K562 (cell line): ENCODE data around the gene FOXR1. TPM values are rescaled to one million over a fixed set of nuclear protein-coding genes. Genes with fewer than 3 reads are reported as not detected.
A peak's percentile ranks its signal among the peaks of the same experiment; 100 is the strongest.

Source experiments
- ELF1 ChIP-seq: fragments of 200-800 bp; sonication (Bioruptor generic); IDR thresholded peaks from 2 replicates; pipeline ENCODE4 v1.6.1; 2016; ENCODE audit warnings: missing genetic modification characterization, missing compliant biosample characterization
- FOXP1 ChIP-seq: sonication (generic); formaldehyde crosslinking; IDR thresholded peaks from 2 replicates; pipeline ENCODE4 v1.8.0; 2022; ENCODE audit warnings: mild to moderate bottlenecking, missing genetic modification reagents
- GATAD2B ChIP-seq: fragments of 450-650 bp; IDR thresholded peaks from 2 replicates; pipeline ENCODE4 v1.6.1; 2017; ENCODE audit warnings: mild to moderate bottlenecking, borderline replicate concordance
- JUN ChIP-seq, 2 experiments: sonication (generic) in 1 of 2; formaldehyde crosslinking in 1 of 2; IDR thresholded peaks; 2 replicates each; pipeline versions ENCODE4 v1.6.1 to v1.8.0; 2012 to 2022; ENCODE audit warnings: borderline replicate concordance in 2 of 2, mild to moderate bottlenecking in 2 of 2, improper control_type of control experiment in 1 of 2, low read depth in 1 of 2, low read length in 1 of 2, missing genetic modification reagents in 1 of 2
- KDM2B ChIP-seq: fragments of 250-450 bp; sonication (Bioruptor Pico); IDR thresholded peaks from 2 replicates; pipeline ENCODE4 v1.8.0; 2021; ENCODE audit warnings: mild to moderate bottlenecking, moderate library complexity
- L3MBTL2 ChIP-seq: fragments of 450-650 bp; IDR thresholded peaks from 2 replicates; pipeline ENCODE4 v1.6.1; 2016; ENCODE audit warnings: mild to moderate bottlenecking, moderate library complexity
- NFIX ChIP-seq: fragments of 250-450 bp; sonication (Bioruptor Pico); IDR thresholded peaks from 2 replicates; pipeline ENCODE4 v1.4.0; 2020; ENCODE audit warnings: low read depth, mild to moderate bottlenecking, moderate library complexity
- NR1H2 ChIP-seq: sonication (generic); formaldehyde crosslinking; IDR thresholded peaks from 2 replicates; pipeline ENCODE4 v1.4.0; 2020; ENCODE audit warnings: mild to moderate bottlenecking, missing genetic modification reagents
- RBM22 ChIP-seq: fragments of 200-400 bp; formaldehyde crosslinking; IDR thresholded peaks from 2 replicates; pipeline ENCODE4 v1.6.1; 2018; ENCODE audit warnings: low read length, low read depth; ENCODE audit not compliant: poor library complexity, severe bottlenecking
- SMAD4 ChIP-seq: fragments of 250-450 bp; sonication (Bioruptor Pico); conservative IDR thresholded peaks from 2 replicates; pipeline ENCODE4 v1.8.0; 2021; ENCODE audit warnings: inconsistent platforms, mild to moderate bottlenecking, moderate library complexity
- SMARCA4 ChIP-seq: fragments of 450-650 bp; IDR thresholded peaks from 2 replicates; pipeline ENCODE4 v1.6.1; 2016
- SRSF1 ChIP-seq: fragments of 200-400 bp; formaldehyde crosslinking; IDR thresholded peaks from 2 replicates; pipeline ENCODE4 v1.6.1; 2017; ENCODE audit warnings: mild to moderate bottlenecking, low read depth, low read length, moderate library complexity
- SRSF7 ChIP-seq: fragments of 200-400 bp; formaldehyde crosslinking; optimal IDR thresholded peaks from 2 replicates; pipeline ENCODE3; 2017; ENCODE audit warnings: mild to moderate bottlenecking, low read depth, low read length
- ZEB2 ChIP-seq: fragments of 450-650 bp; IDR thresholded peaks from 2 replicates; pipeline ENCODE4 v1.6.1; 2016
- ZKSCAN3 ChIP-seq: fragments of 250-450 bp; sonication (Bioruptor Pico); IDR thresholded peaks from 2 replicates; pipeline ENCODE4 v1.4.0; 2020
- ZKSCAN8 ChIP-seq: fragments of 200-800 bp; sonication (Bioruptor generic); IDR thresholded peaks from 2 replicates; pipeline ENCODE4 v1.6.1; 2016; ENCODE audit warnings: missing genetic modification characterization, missing compliant biosample characterization
- polyA plus RNA-seq, 8 experiments: library from polyadenylated mRNA; depleted of rRNA in 4 of 8; stranded (reverse) in 5 of 8; unstranded in 3 of 8; fragments of >200 nt; fragmentation: Nextera tagmentation in 2 of 8; fragmentation: Illumina TruSeq in 1 of 8; extraction: Ambion mirVana in 2 of 8; extraction: Trizol in 1 of 8; gene quantifications; 2 replicates each; pipeline versions ENCODE4 v1.2.1 to v1.2.3, GENCODE V29; 2011 to 2014; ENCODE audit warnings: inconsistent platforms in 1 of 8, missing spikeins in 1 of 8
- total RNA-seq, 7 experiments: library from RNA; depleted of rRNA in 6 of 7; stranded (reverse); fragments of >200 nt in 6 of 7; fragmentation: Illumina TruSeq in 2 of 7; extraction: Trizol in 2 of 7; gene quantifications; 2 replicates each; pipeline versions ENCODE4 v1.2.1 to v1.2.3, GENCODE V29; 2011 to 2021; ENCODE audit warnings: low replicate concordance in 1 of 7
- TF ChIP-seq, protein P1 (sequence below): sonication (generic); formaldehyde crosslinking; IDR thresholded peaks from 2 replicates; pipeline ENCODE4 v1.8.0; 2022; ENCODE audit warnings: missing genetic modification reagents, mild to moderate bottlenecking, borderline replicate concordance
- TF ChIP-seq, protein P2 (sequence below): fragments of 150-350 bp; conservative IDR thresholded peaks from 2 replicates; pipeline ENCODE4 v1.6.1; 2014; ENCODE audit warnings: low read length
- TF ChIP-seq, protein P3 (sequence below): sonication (generic); formaldehyde crosslinking; IDR thresholded peaks from 2 replicates; pipeline ENCODE4 v1.8.1; 2023; ENCODE audit warnings: mild to moderate bottlenecking, missing genetic modification reagents
- TF ChIP-seq, protein P4 (sequence below): fragments of 250-450 bp; sonication (Bioruptor Pico); IDR thresholded peaks from 2 replicates; pipeline ENCODE4 v1.6.1; 2021; ENCODE audit warnings: mild to moderate bottlenecking
- TF ChIP-seq, protein P5 (sequence below): fragments of 450-650 bp; IDR thresholded peaks from 2 replicates; pipeline ENCODE4 v1.6.1; 2014; ENCODE audit warnings: low read depth, mild to moderate bottlenecking, moderate library complexity, borderline replicate concordance

The FOXR1 gene
- total and polyA plus RNA-seq, 9 of the 15 experiments (the other 6 are each of a cell fraction or from before 2014, with no cell fraction given), result not detected

DNA sequence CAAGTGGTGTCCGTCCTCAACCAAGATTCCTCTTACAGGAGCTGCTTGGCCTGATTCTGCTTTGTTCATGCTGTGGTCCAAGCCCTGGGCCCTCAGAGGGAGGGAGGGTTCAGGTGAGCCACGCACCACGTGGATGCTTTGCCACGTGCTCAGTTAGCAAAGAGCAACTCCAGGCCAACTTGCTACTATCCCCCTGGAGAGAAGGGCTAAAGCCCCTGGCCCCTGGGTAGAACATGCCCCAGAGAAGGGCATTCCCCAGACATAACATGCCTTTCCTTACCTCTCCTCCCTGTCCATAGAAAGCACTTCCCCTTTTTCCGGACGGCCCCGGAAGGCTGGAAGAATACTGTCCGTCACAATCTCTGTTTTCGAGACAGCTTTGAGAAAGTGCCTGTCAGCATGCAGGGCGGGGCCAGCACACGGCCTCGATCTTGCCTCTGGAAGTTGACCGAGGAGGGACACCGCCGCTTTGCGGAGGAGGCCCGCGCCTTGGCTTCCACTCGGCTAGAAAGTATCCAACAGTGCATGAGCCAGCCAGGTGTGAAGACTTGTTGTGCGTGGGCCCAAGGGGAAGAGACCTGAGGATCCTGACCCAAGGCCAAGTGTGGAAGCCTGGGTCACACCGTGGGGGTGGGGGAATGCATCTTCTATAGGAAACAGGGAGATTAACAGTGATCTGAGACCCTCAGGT, 8.8 kb downstream of the FOXR1 start (continued):
- TF ChIP-seq, protein P1, sequence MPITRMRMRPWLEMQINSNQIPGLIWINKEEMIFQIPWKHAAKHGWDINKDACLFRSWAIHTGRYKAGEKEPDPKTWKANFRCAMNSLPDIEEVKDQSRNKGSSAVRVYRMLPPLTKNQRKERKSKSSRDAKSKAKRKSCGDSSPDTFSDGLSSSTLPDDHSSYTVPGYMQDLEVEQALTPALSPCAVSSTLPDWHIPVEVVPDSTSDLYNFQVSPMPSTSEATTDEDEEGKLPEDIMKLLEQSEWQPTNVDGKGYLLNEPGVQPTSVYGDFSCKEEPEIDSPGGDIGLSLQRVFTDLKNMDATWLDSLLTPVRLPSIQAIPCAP (CRISPR knock-in tag), result no peak
- TF ChIP-seq GATAD2B, result no peak
- no peak; the same call in 1 of the 2 replicates for TF ChIP-seq JUN (IDR thresholded peaks at IDR 0.05; ENCODE audit: borderline replicate concordance, low read depth, low read length)
- 0 out of 2 replicates have a peak, but pooled peaks have one; percentile 62 for TF ChIP-seq JUN (CRISPR knock-in tag; IDR thresholded peaks at IDR 0.05; ENCODE audit: borderline replicate concordance)
- TF ChIP-seq SRSF7, result no peak
- TF ChIP-seq FOXP1, result no peak
- TF ChIP-seq, protein P2, sequence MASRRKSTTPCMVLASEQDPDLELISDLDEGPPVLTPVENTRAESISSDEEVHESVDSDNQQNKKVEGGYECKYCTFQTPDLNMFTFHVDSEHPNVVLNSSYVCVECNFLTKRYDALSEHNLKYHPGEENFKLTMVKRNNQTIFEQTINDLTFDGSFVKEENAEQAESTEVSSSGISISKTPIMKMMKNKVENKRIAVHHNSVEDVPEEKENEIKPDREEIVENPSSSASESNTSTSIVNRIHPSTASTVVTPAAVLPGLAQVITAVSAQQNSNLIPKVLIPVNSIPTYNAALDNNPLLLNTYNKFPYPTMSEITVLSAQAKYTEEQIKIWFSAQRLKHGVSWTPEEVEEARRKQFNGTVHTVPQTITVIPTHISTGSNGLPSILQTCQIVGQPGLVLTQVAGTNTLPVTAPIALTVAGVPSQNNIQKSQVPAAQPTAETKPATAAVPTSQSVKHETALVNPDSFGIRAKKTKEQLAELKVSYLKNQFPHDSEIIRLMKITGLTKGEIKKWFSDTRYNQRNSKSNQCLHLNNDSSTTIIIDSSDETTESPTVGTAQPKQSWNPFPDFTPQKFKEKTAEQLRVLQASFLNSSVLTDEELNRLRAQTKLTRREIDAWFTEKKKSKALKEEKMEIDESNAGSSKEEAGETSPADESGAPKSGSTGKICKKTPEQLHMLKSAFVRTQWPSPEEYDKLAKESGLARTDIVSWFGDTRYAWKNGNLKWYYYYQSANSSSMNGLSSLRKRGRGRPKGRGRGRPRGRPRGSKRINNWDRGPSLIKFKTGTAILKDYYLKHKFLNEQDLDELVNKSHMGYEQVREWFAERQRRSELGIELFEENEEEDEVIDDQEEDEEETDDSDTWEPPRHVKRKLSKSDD, result no peak
- no peak for TF ChIP-seq NR1H2 (CRISPR knock-in tag)
- TF ChIP-seq KDM2B (CRISPR knock-in tag), result no peak
- TF ChIP-seq, protein P3, sequence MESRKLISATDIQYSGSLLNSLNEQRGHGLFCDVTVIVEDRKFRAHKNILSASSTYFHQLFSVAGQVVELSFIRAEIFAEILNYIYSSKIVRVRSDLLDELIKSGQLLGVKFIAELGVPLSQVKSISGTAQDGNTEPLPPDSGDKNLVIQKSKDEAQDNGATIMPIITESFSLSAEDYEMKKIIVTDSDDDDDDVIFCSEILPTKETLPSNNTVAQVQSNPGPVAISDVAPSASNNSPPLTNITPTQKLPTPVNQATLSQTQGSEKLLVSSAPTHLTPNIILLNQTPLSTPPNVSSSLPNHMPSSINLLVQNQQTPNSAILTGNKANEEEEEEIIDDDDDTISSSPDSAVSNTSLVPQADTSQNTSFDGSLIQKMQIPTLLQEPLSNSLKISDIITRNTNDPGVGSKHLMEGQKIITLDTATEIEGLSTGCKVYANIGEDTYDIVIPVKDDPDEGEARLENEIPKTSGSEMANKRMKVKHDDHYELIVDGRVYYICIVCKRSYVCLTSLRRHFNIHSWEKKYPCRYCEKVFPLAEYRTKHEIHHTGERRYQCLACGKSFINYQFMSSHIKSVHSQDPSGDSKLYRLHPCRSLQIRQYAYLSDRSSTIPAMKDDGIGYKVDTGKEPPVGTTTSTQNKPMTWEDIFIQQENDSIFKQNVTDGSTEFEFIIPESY (CRISPR knock-in tag), result peak; percentile 54; the same call in 1 of the 2 replicates
- TF ChIP-seq SRSF1, result no peak
- TF ChIP-seq L3MBTL2, result peak; percentile 96
- TF ChIP-seq RBM22, result no peak
- TF ChIP-seq, protein P4, sequence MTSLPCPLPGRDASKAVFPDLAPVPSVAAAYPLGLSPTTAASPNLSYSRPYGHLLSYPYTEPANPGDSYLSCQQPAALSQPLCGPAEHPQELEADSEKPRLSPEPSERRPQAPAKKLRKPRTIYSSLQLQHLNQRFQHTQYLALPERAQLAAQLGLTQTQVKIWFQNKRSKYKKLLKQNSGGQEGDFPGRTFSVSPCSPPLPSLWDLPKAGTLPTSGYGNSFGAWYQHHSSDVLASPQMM (CRISPR knock-in tag), result no peak
- no peak for TF ChIP-seq NFIX
- peak; percentile 82 for TF ChIP-seq ZEB2
- peak; percentile 54 for TF ChIP-seq ELF1 (tag)
- peak; percentile 66; the same call in 1 of the 2 replicates for TF ChIP-seq SMARCA4
- no peak for TF ChIP-seq ZKSCAN8 (CRISPR knock-in tag)
- peak; percentile 83 for TF ChIP-seq SMAD4 (CRISPR knock-in tag)
- TF ChIP-seq, protein P5, sequence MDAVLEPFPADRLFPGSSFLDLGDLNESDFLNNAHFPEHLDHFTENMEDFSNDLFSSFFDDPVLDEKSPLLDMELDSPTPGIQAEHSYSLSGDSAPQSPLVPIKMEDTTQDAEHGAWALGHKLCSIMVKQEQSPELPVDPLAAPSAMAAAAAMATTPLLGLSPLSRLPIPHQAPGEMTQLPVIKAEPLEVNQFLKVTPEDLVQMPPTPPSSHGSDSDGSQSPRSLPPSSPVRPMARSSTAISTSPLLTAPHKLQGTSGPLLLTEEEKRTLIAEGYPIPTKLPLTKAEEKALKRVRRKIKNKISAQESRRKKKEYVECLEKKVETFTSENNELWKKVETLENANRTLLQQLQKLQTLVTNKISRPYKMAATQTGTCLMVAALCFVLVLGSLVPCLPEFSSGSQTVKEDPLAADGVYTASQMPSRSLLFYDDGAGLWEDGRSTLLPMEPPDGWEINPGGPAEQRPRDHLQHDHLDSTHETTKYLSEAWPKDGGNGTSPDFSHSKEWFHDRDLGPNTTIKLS, result peak; percentile 87
- TF ChIP-seq ZKSCAN3 (CRISPR knock-in tag), result no peak
